Fibroblast of skin of abdomen (primary cell): Measurements from ENCODE around the gene PSMG2. TPM values are rescaled to one million over a fixed set of nuclear protein-coding genes. Genes with fewer than 3 reads are reported as not detected.
A peak's percentile ranks its signal among the peaks of the same experiment; 100 is the strongest.

Source experiments
- DNase-seq: peaks from one replicate; pipeline ENCODE4 v3.0.0-alpha.2; 2013
- polyA plus RNA-seq, 2 experiments: library from polyadenylated mRNA; unstranded; fragments of 120-200 nt; gene quantifications; one replicate each; pipeline ENCODE4 v1.2.1, GENCODE V29; 2013; ENCODE audit not compliant: insufficient read length in 2 of 2

The PSMG2 gene, protein sequence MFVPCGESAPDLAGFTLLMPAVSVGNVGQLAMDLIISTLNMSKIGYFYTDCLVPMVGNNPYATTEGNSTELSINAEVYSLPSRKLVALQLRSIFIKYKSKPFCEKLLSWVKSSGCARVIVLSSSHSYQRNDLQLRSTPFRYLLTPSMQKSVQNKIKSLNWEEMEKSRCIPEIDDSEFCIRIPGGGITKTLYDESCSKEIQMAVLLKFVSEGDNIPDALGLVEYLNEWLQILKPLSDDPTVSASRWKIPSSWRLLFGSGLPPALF
- polyA plus RNA-seq (2013, experiment 1 of 2; ENCODE audit: insufficient read length) = 63.9 TPM
- 62.8 TPM for polyA plus RNA-seq (2013, experiment 2 of 2; ENCODE audit: insufficient read length)

DNA sequence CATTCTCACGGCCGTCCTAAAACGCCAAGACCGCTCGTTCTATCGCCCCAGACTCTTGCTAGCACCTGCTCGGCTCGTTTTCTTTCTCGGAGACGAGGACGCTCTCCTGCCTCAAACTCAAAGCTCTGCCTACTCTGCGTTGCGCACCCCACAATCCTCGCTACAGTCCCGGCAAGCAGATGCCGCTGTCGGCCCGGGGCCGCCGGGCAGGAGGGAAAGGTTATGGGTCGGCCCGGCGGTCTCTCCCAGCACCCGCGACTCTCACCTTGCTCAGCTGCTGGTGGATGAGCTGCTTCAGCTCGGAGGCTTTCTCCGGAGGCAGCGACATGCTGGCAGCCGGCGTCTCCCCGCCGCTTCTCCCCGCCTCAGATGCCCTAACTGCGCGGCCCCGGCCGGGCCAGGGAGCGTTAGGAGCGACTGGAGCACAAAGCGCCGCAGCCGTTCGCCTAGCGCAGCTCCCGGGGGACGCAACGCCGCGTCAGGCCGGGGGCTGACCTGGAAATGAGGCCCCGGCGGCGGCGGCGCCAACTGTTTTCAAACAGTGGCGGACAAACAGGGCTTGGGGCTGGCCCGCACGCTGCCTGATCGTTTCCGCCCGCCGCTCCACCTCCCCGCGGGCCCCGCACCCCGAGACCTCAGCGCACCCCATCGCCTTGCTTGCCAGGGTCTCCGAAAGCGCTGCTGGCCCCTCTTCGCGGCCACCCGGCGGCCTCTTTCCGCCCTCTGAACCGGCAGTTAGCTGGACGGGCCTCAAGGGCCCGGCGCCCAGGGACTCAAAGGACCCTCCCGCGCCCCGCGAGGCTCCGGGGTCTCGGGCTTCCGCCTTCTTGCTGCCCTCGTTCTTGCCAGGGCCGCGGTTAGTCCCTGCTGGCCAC, at the start of gene PSMG2, which contains the start of gene CEP76:
Gene PSMG2, plus strand, starts transcription at position 822 of the 875 bp plus-strand sequence. CDS start 66 bp downstream, outside the sequence.
Gene CEP76, minus strand, starts transcription at position 503 of the 875 bp plus-strand sequence. Its CDS starts 175 bp downstream, at position 328.
- peak; percentile 90 for DNase-seq

DNA sequence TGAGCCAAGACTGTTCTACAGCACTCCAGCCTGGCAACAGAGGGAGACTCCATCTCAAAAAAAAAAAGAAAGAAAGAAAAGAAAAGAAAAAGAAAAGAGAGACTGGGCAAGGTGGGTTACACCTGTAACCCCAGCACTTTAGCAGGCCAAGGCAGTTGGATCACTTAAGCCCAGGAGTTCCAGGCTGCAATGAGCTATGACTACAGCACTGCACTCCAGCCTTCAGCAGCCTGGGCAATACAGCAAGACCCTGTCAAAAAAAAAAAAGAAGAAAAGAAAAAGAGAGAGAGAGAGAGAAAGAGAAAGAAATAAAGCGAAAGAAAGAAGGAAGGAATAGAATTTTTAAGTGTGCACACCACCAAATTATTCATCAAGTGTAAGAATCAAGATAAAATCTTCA, 47.9 kb upstream of the PSMG2 start:
- DNase-seq = no peak

DNA sequence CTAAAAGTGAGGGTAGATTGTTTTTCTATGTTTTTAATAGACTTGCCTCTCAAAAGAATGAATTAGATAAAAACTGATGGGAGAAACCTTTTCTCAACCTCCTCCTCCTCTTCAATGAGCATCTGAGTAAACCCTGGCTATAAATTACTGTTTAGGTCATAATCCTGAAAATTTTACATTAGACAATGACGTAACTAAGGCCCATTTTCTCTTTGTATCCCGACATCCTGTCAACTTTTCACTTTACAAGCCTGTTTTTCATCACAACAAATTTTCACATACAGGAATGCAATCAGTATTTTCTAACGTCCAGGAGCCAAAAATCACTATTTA, 46.3 kb upstream of the PSMG2 start:
- DNase-seq = peak; percentile 33

DNA sequence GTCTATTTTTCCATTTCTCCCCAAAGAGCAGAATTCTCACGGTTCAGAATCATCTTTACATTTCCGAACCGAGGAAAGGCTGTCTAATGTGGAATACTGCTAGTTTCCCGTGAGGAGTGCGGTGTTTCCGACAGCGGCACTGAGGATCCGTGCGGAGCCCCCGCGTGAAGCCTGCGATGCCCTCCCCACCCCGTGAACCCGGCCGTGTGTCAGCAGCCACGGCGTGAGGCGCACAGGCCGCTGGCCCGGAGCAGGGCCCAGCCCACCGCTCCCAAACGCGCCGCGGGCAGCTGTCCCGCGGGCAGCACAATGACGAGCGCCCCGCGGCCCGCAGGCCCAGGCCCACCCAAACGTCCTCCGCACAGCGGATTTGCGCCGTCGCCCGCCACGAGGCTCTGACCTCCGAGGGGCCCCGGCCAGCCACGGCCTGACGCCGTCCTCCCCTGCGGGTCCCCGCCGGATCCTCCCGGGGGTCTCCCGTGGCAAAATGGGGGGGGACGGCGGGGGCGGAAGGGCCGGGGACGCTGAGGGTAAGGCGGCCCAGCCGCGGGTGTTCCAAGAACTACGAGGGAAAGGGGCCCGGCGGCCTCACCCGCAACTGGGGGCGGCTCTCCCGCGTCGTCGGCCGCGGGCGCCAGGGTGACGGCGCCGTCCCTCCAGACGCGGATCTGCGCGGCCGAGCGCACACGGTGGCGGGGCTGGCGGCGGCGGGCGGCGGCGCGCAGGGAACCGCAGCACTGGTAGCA, 45.7 kb upstream of the PSMG2 start:
- DNase-seq = peak; percentile 43

DNA sequence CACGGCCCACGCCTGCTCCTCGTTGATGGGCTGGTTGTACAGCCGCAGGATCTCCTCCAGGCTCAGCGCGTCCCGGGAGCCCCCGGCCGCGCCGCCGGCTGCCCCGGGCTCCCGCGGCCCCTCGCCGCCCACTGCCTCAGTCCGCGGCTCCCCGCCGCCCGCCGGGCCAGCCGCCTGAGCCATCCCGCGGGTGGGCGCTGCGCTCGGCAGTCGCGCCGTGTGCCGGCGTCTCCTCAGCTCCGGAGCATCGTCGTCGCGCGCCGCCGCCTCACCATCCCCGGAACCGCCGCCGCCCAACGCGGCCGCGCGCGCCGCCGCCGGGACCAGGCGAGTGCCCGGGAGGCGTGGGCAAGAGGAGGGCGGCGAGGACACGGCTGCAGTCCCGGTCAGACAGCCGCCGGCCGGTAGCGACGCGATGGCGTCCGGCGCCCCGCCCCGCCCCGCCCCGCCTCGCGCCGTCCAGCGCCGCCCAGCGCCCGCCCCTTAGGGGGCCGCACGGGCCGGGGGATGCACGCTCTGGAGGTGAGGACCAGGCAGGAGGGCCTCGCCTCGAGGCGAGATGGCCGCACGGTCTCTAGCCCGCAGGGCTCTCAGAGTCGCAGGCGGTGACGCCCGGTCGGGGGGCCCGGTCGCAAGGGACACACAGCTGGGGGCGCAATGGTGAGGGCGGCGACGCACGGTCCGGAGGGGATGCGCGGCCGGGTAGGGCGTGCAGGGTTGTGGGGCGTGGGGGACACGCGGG, 45.0 kb upstream of the PSMG2 start, which contains the start of gene SPIRE1:
Gene SPIRE1, minus strand, starts transcription at position 424 of the 742 bp plus-strand sequence. Its CDS starts 241 bp downstream, at position 183.
- peak; percentile 64 for DNase-seq

DNA sequence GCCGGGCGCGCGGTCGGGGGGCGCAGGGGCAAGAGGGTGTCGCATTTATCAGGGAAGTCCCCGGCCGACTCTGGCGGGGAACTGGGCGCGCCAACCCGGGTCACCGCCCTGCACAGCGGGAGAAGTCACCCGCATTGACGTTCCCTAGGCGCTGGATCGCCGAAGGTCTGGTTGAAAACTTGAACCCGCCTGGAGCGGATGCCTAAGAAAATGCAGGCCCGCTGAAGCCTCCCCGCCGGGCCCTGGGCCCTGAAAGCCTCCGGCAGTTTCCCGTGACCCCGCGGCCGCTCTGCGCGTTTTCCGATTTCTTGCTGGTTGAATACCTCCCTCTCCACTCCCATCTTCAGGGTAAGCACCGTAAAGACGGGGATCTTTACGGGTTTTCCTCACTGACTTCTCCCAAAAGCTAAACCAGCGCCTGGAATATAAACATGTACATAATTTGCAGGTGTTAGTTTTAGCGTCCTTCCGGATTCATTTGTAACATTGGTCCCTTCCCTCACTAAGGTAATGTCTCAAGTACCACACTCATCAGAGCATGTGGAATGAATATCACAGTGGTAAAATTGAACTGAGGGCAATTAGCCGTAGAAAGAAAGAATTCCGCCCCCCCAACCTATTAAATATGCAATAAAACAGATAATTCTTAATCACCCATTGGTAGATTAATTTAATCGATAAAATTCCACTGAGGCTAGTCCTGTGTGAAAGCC, 44.3 kb upstream of the PSMG2 start:
- peak; percentile 30 for DNase-seq

DNA sequence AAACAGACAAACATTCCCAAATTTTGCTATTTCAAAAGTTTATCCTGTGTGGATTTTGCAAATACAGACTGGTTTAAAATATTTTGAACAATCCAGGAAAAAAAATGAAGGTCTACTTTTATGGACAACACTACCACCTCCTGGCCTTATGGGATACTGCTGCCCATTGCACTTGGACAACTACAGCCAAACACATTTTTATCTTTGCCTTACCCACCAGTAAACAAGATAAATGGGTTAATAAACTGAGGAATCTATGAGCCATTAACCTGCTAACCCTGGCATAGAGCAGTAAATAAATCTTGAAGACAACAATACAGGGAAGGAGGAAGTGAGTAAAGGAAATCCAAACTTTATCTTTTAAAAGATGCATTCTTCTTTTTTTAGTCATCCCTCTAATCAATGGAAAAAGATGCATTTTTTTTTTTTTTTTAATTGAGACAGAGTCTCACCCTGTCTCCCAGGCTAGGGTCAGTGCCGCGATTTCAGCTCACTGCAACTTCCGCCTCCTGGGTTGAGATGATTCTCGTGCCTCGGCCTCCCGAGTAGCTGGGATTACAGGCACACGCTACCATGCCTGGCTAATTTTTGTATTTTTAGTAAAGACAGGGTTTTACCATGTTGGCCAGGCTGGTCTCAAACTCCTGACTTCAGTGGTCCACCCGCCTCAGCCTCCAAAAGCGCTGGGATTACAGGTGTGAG, 42.8 kb upstream of the PSMG2 start:
- DNase-seq = peak; percentile 56

DNA sequence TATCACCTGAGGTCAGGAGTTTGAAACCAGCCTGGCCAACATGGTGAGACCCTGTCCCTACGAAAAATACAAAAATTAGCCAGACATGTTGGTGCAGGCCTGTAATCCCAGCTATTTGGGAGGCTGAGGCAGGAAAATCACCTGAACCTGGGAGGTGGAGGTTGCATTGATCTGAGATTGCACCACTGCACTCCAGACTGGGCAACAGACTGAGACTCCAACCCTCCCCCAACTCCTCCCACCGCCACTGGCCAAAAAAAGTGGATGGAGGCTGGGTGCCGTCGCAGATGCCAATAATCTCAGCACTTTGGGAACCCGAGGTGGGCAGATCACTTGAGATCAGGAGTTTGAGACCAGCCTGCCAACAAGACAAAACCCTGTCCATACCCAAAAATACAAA, 34.8 kb upstream of the PSMG2 start:
- DNase-seq = no peak

DNA sequence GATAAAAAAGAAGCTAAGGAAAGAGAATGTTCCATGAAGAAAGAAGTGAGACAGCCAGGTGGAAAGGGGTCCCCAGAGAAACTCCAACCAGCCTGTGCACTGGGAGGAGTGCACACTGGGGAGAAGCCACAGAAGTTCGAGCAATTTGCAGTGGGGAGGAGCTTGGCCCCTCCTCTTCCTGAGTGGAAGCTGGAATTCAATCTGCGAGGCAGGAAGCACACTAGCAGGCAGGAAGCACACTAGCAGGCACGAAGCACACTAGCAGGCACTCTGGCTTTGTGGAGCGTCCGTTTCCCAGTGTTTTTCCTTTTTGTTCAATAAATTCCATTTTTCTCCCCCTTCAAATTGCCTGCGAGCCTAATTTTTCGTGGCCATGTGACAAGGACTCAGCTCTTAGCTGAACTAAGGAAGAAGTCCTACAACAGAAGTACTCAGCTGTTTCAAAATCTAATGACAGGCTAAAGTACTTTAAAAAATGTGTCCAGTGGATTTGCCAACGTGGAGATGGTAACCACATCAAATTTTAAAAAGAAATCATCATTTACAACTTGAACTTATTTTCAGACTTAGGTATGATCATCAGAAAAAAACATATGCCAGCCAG, 23.6 kb upstream of the PSMG2 start:
- DNase-seq = peak; percentile 69

DNA sequence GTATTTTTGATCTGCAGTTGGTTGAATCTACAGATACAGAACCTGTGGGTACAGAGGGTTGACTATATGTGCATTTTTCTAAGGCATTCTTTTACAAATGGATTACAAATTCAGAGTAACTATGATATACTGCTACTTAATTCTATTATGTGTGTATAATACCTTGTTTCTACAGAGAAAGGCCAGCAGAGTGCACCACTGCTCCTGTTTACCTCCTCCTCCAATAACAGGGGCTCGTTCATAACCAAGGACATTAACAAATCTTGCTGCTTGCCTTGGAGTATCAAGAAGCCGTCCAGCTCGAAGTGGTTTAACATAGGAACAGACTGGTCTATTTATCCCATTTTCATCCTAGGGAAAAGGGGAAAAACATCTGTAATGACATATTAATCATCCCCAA, 16.7 kb upstream of the PSMG2 start:
- DNase-seq = peak; percentile 8

DNA sequence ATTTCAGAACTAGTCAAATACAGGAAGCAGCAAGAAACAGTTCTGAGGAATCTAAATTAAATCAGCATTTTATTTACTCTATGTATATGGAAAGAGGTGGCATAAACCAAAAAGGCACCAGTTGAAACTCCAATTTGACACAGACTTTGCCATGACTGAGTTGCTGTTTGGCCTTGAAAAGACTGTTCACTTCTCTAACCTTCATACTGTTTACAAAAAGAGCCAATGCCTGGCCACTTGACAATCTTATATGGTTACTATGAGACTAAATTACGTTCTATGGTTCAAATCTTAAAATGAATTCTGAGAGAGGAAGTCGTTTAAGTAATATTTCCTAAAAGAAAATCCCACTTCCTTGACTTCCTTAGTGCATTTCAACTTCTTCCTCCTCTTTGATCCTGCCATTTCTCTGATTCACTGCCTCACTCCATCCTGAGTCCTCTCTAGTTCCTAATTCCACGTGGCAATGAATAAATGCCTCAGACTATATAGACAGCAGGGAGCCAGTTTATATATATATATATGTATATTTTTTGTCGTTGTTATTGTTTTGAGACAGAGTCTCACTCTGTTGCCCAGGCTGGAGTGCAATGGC, 13.5 kb upstream of the PSMG2 start:
- no peak for DNase-seq

DNA sequence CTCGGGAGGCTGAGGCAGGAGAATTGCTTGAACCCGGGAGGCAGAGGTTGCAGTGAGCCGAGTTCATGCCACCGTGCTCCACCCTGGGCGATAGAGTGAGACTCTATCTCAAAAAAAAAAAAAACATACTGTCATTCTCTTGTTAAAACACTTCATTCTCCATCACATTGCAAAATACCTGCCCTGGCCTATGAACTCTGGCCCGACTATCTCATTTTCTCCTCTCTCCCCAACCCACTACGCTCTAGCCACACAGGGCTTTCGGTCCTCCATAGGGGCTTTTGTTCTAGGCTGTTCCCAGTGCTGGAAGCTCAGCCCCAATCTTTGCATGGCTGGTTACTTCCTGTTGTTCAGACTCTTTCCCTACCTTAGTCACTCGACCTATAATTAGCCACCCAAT, 10.6 kb upstream of the PSMG2 start:
- no peak for DNase-seq

DNA sequence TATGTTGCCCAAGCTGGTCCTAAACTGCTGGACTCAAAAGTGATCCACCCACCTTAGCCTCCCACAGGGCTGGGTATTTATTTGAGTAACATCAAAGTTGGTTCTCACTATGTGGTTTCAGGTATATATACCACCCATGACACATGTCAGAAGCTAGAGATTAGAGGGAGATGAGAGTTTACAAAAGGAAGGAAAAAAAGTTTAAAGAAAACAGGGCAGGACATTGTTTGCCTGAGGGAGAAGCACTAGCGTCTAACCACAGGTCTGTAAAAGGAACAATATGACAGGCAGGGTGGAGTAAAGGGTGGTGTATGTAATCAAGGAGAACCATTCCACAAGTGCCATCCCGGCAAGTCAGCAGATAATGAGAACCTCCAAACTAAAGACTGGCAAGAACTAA, 8.8 kb upstream of the PSMG2 start:
- no peak for DNase-seq

DNA sequence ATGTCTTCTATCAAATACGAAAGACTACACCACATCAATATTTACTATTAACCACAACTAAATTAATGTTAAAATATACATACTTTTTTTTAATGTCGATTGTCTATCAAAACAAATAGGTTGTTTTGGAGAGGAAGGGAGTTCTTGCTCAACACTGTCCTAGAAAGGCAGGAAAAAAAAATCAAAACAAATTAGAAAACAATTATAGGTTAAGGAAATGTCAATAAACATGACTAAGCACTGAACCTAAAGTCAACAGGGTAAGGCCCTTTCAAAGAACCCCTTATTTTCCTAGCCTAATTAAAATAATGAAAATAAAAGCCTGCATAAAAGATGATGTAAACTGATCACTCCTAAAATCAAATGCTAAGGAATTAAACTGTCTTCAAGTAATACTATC, 3.1 kb upstream of the PSMG2 start:
- DNase-seq = no peak

DNA sequence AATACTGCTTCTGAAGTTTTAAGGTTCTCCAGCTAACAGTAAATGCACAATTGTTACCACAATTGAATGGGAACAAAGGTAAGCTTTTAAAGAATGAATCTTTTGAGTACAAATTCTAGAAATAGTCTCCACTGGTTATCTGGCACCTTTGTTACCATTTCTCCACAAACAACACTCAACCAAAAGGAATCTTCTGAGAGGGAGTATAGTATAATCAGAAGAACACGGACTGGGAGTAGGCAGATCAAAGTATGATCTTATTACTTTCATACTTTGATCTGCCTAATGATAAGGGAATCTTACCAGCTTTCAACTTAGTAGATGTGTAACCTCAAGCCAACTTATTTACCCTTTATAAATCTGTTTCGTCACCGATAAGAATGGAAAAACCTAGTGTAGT, 1.7 kb upstream of the PSMG2 start:
- no peak for DNase-seq

DNA sequence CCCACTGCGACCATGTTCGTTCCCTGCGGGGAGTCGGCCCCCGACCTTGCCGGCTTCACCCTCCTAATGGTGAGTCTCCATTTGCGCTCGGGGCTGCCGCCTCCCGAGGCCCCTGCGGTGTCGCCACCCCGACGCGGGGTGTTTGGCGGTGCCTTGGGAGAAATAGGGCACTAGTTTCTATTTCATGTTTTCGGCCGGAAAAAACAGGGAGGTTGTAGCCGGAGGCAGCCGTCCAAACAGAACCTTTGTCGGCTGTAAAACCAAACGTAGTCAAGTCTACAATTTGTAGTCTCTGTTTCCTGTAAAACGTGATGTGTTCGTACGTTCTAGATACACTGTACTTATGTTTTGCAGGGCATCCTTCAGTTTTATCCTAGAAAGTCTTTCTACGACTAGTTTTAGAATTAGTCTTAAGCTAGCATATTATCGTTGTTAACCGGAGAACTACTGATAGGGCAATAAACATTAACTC, 290 bp downstream of the PSMG2 start:
- no peak for DNase-seq

DNA sequence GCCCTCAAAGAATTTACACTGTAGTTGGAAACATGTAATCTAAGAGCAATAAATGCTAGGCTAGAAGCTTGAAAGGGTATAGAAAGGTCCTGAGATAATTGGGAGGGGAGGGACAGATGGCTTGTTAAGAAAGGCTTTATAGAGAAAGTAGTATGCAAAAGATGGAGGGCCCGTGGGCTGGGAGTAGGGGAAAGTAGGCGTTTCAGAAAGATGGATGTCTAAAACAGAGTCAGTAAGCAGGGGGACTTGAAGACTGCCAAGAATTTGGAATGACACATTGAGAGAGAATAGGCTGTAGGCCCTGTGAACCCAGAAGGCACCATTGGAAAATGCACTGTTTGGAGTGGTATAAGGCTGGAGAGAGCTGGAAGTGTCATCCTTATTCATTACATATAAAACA, 822 bp downstream of the PSMG2 start:
- peak; percentile 36 for DNase-seq

DNA sequence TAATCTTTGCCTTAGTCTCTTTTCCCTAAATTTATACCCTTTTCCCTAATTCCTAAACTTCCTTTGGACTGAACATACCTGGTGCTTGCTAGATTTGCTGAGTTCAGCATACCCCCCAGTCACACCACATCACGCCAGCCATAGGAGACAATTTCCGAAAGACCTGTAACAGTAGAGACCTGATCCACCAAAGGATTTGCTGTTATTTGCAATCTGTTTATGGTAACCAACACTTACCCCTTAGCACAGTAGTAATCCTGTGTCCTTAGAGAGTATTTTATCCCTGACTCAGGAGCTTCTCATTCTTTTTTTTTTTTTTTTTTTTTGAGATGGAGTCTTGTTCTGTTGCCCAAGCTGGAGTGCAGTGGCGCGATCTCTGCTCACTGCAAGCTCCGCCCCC, 8.6 kb downstream of the PSMG2 start:
- no peak for DNase-seq

DNA sequence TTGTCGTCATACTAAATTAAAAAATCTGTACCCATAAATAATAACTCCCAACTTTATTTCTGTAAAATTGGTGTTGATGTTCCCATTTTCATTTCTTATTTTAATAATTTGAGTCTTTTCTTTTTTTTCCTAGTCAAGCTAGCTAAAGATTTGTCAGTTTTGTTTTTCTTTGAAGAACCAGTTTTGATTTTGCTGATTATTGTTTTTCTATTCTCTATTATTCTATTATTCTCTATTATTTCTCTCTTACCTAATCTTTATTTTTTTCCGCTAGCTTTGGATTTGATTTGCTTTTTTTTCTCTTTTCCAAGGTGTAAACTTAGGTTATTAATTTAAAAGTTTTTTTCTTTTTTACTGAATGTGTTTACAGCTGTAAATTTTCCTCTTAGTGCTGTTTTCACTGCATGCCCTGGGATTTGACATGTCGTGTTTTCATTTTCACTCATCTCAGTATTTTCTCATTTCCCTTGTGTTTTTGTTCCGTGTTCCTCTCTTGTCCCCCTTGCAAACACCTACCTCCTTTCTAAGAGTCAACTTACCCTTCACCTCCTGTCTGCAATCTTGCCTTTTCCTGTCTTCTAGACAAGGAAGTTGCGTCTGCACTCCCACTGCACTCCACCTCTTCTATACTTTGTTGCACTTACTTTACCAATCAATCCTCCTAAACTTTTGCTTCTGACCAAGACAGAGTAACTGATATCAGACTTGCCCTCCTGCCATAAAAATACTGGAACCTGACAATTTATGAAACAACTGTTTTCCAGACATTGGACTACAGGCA, 18.8 kb downstream of the PSMG2 start:
- DNase-seq = no peak
